Vagina (tissue), 2 donors: ENCODE data around the gene SLCO2B1.

ENCODE experiments used
- CTCF ChIP-seq, 3 experiments: fragments of 450-650 bp in 2 of 3; fragments of 200-600 bp in 1 of 3; sonication (generic) in 1 of 3; IDR thresholded peaks; one replicate each; pipeline ENCODE4 v1.5.1; 2017 to 2019; ENCODE audit warnings: antibody characterized with exemption in 3 of 3, mild to moderate bottlenecking in 2 of 3, moderate library complexity in 2 of 3
- POLR2A ChIP-seq, 2 donors: fragments of 450-650 bp; IDR thresholded peaks; one replicate each; pipeline ENCODE4 v1.6.1; 2017; ENCODE audit warnings: antibody characterized with exemption in 2 of 2, mild to moderate bottlenecking in 2 of 2, moderate library complexity in 2 of 2

GRCh38 chr11:75244052-75244814, 93.3 kb downstream of the SLCO2B1 start:
- no peak for TF ChIP-seq CTCF (IDR thresholded peaks at IDR 0.05)
- TF ChIP-seq POLR2A (IDR thresholded peaks at IDR 0.05): no peak
